H9 (cell line): Measurements from ENCODE around the gene SAMD14. TPM values are rescaled to one million over a fixed set of nuclear protein-coding genes. Genes with fewer than 3 reads are reported as not detected.

Experiments used
- DNase-seq: peaks from one replicate; pipeline ENCODE4 v3.0.0-alpha.2; 2017
- H2AFZ ChIP-seq: one replicate; pipeline ENCODE4 v1.6.1; 2013; ENCODE audit warnings: mild to moderate bottlenecking, low read length, control low read depth, moderate library complexity
- H2AK5ac ChIP-seq: 2 replicates; pipeline ENCODE4 v1.6.1; 2013; ENCODE audit warnings: low read length, control low read depth, mixed read lengths; ENCODE audit not compliant: insufficient read length
- H2BK120ac ChIP-seq: one replicate; pipeline ENCODE4 v1.6.1; 2013; ENCODE audit warnings: low read depth, mild to moderate bottlenecking, low read length, control low read depth, inconsistent platforms; ENCODE audit not compliant: poor library complexity, severe bottlenecking
- H2BK12ac ChIP-seq: 2 replicates; pipeline ENCODE4 v1.6.1; 2013; ENCODE audit warnings: low read length, control low read depth, mixed read lengths, low read depth; ENCODE audit not compliant: insufficient read length
- H2BK15ac ChIP-seq: 2 replicates; pipeline ENCODE4 v1.6.1; 2013; ENCODE audit warnings: low read depth, low read length, control low read depth
- H2BK20ac ChIP-seq: one replicate; pipeline ENCODE4 v1.6.1; 2013; ENCODE audit warnings: low read depth, mild to moderate bottlenecking, low read length, control low read depth, inconsistent platforms; ENCODE audit not compliant: poor library complexity, severe bottlenecking
- H2BK5ac ChIP-seq: 2 replicates; pipeline ENCODE4 v1.6.1; 2013; ENCODE audit warnings: low read length, control low read depth, mixed read lengths; ENCODE audit not compliant: insufficient read length
- H3K14ac ChIP-seq: 2 replicates; pipeline ENCODE4 v1.6.1; 2013; ENCODE audit warnings: low read length, control low read depth; ENCODE audit not compliant: insufficient read depth
- H3K18ac ChIP-seq: 2 replicates; pipeline ENCODE4 v1.6.1; 2013; ENCODE audit warnings: low read depth, mild to moderate bottlenecking, mixed read lengths, low read length, control low read depth; ENCODE audit not compliant: insufficient read length
- H3K23ac ChIP-seq: 2 replicates; pipeline ENCODE4 v1.6.1; 2013; ENCODE audit warnings: low read length, control low read depth, mixed read lengths, low read depth; ENCODE audit not compliant: insufficient read length
- H3K23me2 ChIP-seq: 2 replicates; pipeline ENCODE4 v1.6.1; 2013; ENCODE audit warnings: low read depth, mild to moderate bottlenecking, mixed read lengths, low read length, control low read depth; ENCODE audit not compliant: insufficient read length, poor library complexity, severe bottlenecking
- H3K27ac ChIP-seq: 2 replicates; pipeline ENCODE4 v1.5.1; 2013; ENCODE audit warnings: low read length, control low read depth, mixed read lengths, low read depth; ENCODE audit not compliant: insufficient read length
- H3K27me3 ChIP-seq: 2 replicates; pipeline ENCODE4 v1.6.1; 2013; ENCODE audit warnings: low read length, control low read depth, inconsistent platforms; ENCODE audit not compliant: insufficient read depth
- H3K4ac ChIP-seq: 2 replicates; pipeline ENCODE4 v1.6.1; 2013; ENCODE audit warnings: low read depth, mild to moderate bottlenecking, control low read depth, inconsistent platforms, low read length, moderate library complexity
- H3K4me1 ChIP-seq: 2 replicates; pipeline ENCODE4 v1.6.1; 2013; ENCODE audit warnings: low read length, control low read depth, inconsistent platforms; ENCODE audit not compliant: insufficient read depth
- H3K4me2 ChIP-seq: 2 replicates; pipeline ENCODE4 v1.6.1; 2013; ENCODE audit warnings: low read length, control low read depth, mixed read lengths; ENCODE audit not compliant: insufficient read length, insufficient read depth
- H3K56ac ChIP-seq: 2 replicates; pipeline ENCODE4 v1.6.1; 2013; ENCODE audit warnings: low read depth, mild to moderate bottlenecking, mixed read lengths, low read length, control low read depth; ENCODE audit not compliant: insufficient read length
- H3K79me1 ChIP-seq: 2 replicates; pipeline ENCODE4 v1.6.1; 2013; ENCODE audit warnings: low read depth, mild to moderate bottlenecking, moderate library complexity, low read length, control low read depth, inconsistent platforms; ENCODE audit not compliant: insufficient read depth, poor library complexity, severe bottlenecking
- H3K79me2 ChIP-seq: 2 replicates; pipeline ENCODE4 v1.6.1; 2013; ENCODE audit warnings: low read length, control low read depth, inconsistent platforms; ENCODE audit not compliant: insufficient read depth
- H3K9ac ChIP-seq: 2 replicates; pipeline ENCODE4 v1.6.1; 2013; ENCODE audit warnings: low read length, control low read depth, mixed read lengths; ENCODE audit not compliant: insufficient read length; ENCODE audit errors: extremely low read depth
- H3K9me3 ChIP-seq: one replicate; pipeline ENCODE4 v1.6.1; 2013; ENCODE audit warnings: low read depth, low read length, inconsistent platforms; ENCODE audit not compliant: control insufficient read depth
- H3T11ph ChIP-seq: one replicate; pipeline ENCODE4 v1.6.1; 2013; ENCODE audit warnings: mild to moderate bottlenecking, low read length, control low read depth, inconsistent platforms
- H4K20me1 ChIP-seq: one replicate; pipeline ENCODE4 v1.6.1; 2013; ENCODE audit not compliant: control insufficient read depth, insufficient read length, insufficient read depth
- H4K5ac ChIP-seq: 2 replicates; pipeline ENCODE4 v1.6.1; 2013; ENCODE audit warnings: low read depth, mild to moderate bottlenecking, mixed read lengths, low read length, control low read depth; ENCODE audit not compliant: insufficient read length
- H4K8ac ChIP-seq: replicated peaks from 2 replicates; pipeline ENCODE4 v1.6.1; 2013; ENCODE audit warnings: low read length, control low read depth, mixed read lengths, low read depth; ENCODE audit not compliant: insufficient read length
- H4K91ac ChIP-seq: 2 replicates; pipeline ENCODE4 v1.6.1; 2013; ENCODE audit warnings: low read depth, mild to moderate bottlenecking, moderate library complexity, mixed read lengths, low read length, control low read depth; ENCODE audit not compliant: insufficient read length
- H3K27ac Mint-ChIP-seq, 3 experiments: 2 replicates in 2 of 3; 3 replicates in 1 of 3; pipeline ENCODE4 v1.8.0; 2020 to 2021; ENCODE audit warnings: mixed read lengths in 3 of 3, mild to moderate bottlenecking in 1 of 3, moderate library complexity in 1 of 3
- H3K27me3 Mint-ChIP-seq: 2 replicates; pipeline ENCODE4 v1.8.0; 2021; ENCODE audit warnings: low read depth, mild to moderate bottlenecking, moderate library complexity, mixed read lengths
- H3K36me3 Mint-ChIP-seq, 3 experiments: 2 replicates in 2 of 3; 3 replicates in 1 of 3; pipeline ENCODE4 v1.8.0; 2020 to 2021; ENCODE audit warnings: low read depth in 3 of 3, mixed read lengths in 3 of 3; ENCODE audit not compliant: insufficient read depth in 1 of 3
- H3K4me1 Mint-ChIP-seq, 2 experiments: 2 replicates each; pipeline ENCODE4 v1.8.0; 2020; ENCODE audit warnings: mixed read lengths in 2 of 2
- H3K4me3 Mint-ChIP-seq, 2 experiments: 2 replicates in 1 of 2; 3 replicates in 1 of 2; pipeline ENCODE4 v1.8.0; 2020 to 2021; ENCODE audit warnings: mild to moderate bottlenecking in 2 of 2, mixed read lengths in 2 of 2, moderate library complexity in 1 of 2
- H3K9me3 Mint-ChIP-seq, 2 experiments: 2 replicates in 1 of 2; 3 replicates in 1 of 2; pipeline ENCODE4 v1.8.0; 2020; ENCODE audit warnings: mild to moderate bottlenecking in 2 of 2, mixed read lengths in 2 of 2, moderate library complexity in 1 of 2
- WGBS: extraction: QIAGEN DNeasy Blood & Tissue Kit; methylation state at CpG from one replicate; pipeline ENCODE4 v1.1.7; 2013; ENCODE audit warnings: missing lambda C conversion rate, low lambda C conversion rate, mixed read lengths; ENCODE audit not compliant: insufficient read length; ENCODE audit errors: extremely low coverage; 5-methylcytosine and 5-hydroxymethylcytosine counted together
- total RNA-seq: library from RNA; stranded (reverse); gene quantifications from 2 replicates; pipeline ENCODE4 v1.2.1, GENCODE V29; 2021
- TF ChIP-seq, protein P1 (sequence below): fragments of 200-600 bp; sonication (generic); conservative IDR thresholded peaks from 3 replicates; pipeline ENCODE4 v1.8.0; 2021; ENCODE audit warnings: antibody characterized with exemption, mild to moderate bottlenecking

SAMD14 gene
- total RNA-seq, 1 experiment from 2014 or later: 5.9 TPM

DNA sequence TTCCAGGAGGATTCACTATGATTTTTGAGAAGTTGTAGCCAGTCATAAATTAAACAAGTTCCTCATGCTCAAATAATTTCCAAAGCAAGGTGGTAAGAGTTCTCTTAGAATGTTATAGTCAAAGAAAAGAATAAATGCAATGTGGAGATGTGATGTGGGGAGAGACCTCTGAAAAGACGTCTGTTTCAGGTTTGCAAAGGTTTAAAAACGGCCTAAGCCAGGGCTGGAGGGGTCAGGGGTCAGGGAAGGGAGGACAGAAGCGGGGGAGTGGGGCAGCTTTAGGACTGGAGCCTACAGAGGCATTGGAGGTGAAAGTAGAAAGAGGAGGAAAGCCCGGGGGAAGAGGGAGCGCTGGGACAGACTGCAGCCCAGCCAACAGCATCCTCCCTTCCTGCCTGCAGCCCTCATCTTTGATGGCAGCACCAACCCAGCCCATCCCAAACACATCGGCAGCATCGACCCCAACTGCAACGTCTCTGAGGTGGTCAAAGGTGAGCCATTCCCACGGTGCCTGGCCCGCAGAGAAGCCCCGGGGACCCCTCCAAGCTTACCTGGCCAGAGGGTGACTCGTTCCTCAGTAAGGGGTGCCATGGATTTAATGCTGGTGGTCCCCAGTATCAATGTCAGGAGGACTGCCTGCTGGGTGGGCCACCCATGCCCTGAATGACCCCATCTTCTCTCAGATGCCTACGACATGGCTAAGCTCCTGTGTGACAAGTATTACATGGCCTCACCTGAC is 23.4 kb downstream of the SAMD14 start:
- H3K23me2 ChIP-seq: no peaks in the 10 kb centered on the region
- no peaks in the 10 kb centered on the region for H3K4me1 ChIP-seq
- no peak overlapping the region for H4K8ac ChIP-seq
- Mint-ChIP-seq H3K27ac (no peak overlapping the region; a peak in 1 of 7 replicates), H3K9me3 (no peaks in the 10 kb centered on the region), H3K4me1 (peaks cover 4 to 17% of the 10 kb centered on the region in 2 experiments; a peak in 3 of 4 replicates), H3K27me3 (no peaks in the 10 kb centered on the region), H3K4me3 (no peak overlapping the region), H3K36me3 (peaks cover 0 to 9% (median 7%) of the 10 kb centered on the region in 3 experiments; a peak in 3 of 7 replicates)
- H3K4me2 ChIP-seq: no peak overlapping the region
- no peaks in the 10 kb centered on the region for H3K79me1 ChIP-seq
- H3K14ac ChIP-seq: no peak overlapping the region; the same call in 1 of the 2 replicates
- no peaks in the 10 kb centered on the region for H3K9me3 ChIP-seq
- no peak overlapping the region for H3K56ac ChIP-seq
- no peaks in the 10 kb centered on the region for H4K20me1 ChIP-seq
- no peak overlapping the region for H3K4ac ChIP-seq
- no peak overlapping the region for H2AFZ ChIP-seq
- no peak overlapping the region for H3T11ph ChIP-seq
- WGBS: no CpG with 5 or more reads among the region's 13 CpGs
- H2BK15ac ChIP-seq: no peak overlapping the region
- H2BK120ac ChIP-seq: no peak overlapping the region
- no peak overlapping the region for H3K27ac ChIP-seq
- no peaks in the 10 kb centered on the region for H3K27me3 ChIP-seq
- DNase-seq: no peak
- H2BK20ac ChIP-seq: no peak overlapping the region
- no peak overlapping the region for H3K18ac ChIP-seq
- TF ChIP-seq, protein P1, sequence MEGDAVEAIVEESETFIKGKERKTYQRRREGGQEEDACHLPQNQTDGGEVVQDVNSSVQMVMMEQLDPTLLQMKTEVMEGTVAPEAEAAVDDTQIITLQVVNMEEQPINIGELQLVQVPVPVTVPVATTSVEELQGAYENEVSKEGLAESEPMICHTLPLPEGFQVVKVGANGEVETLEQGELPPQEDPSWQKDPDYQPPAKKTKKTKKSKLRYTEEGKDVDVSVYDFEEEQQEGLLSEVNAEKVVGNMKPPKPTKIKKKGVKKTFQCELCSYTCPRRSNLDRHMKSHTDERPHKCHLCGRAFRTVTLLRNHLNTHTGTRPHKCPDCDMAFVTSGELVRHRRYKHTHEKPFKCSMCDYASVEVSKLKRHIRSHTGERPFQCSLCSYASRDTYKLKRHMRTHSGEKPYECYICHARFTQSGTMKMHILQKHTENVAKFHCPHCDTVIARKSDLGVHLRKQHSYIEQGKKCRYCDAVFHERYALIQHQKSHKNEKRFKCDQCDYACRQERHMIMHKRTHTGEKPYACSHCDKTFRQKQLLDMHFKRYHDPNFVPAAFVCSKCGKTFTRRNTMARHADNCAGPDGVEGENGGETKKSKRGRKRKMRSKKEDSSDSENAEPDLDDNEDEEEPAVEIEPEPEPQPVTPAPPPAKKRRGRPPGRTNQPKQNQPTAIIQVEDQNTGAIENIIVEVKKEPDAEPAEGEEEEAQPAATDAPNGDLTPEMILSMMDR: no peak
- no peak overlapping the region for H3K9ac ChIP-seq
- no peak overlapping the region for H4K5ac ChIP-seq
- H2AK5ac ChIP-seq: no peak overlapping the region
- H3K23ac ChIP-seq: no peak overlapping the region
- no peak overlapping the region for H2BK12ac ChIP-seq
- H2BK5ac ChIP-seq: no peak overlapping the region
- H3K79me2 ChIP-seq: no peaks in the 10 kb centered on the region
- no peak overlapping the region for H4K91ac ChIP-seq
